ENCODE measurements around the gene NPRL2.

The NPRL2 gene

GRCh38 chr3:50350527-50351322 is at the start of gene NPRL2, which contains the start of gene CYB561D2:
Gene NPRL2 (minus strand): TSS chr3:50350775. CDS start chr3:50350652, 123 bp downstream.
Gene CYB561D2 (plus strand): TSS chr3:50350862. CDS start chr3:50351434, 572 bp downstream.
- DNase-seq (ENCODE audit: low spot score): peak; percentile 95
- no peak for TF ChIP-seq CTCF (IDR thresholded peaks at IDR 0.05; ENCODE audit: extremely low read depth, missing control alignments)

DNA sequence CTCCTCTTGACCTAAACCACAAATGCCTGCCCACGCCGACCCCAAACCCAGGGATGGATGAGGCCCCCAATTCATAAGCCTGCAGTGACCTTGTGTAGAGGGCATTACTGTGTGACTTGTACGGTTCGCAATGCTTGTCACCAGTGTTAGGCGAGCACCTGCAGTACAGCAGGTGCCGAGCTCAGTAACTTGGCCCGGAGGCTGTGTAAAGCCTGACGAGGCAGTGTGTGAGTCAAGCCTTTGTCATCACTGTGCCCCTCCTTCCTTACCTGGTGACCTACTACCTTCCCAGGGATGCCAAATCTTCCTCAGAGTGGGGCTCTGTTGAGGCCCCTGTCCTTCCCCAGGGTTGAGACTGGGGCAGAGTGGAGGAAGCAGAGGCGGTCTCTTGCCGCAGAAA is 45.9 kb upstream of the NPRL2 start:
- no peak for TF ChIP-seq CTCF (IDR thresholded peaks at IDR 0.05; ENCODE audit: extremely low read depth, missing control alignments)
- DNase-seq (ENCODE audit: low spot score): no peak

DNA sequence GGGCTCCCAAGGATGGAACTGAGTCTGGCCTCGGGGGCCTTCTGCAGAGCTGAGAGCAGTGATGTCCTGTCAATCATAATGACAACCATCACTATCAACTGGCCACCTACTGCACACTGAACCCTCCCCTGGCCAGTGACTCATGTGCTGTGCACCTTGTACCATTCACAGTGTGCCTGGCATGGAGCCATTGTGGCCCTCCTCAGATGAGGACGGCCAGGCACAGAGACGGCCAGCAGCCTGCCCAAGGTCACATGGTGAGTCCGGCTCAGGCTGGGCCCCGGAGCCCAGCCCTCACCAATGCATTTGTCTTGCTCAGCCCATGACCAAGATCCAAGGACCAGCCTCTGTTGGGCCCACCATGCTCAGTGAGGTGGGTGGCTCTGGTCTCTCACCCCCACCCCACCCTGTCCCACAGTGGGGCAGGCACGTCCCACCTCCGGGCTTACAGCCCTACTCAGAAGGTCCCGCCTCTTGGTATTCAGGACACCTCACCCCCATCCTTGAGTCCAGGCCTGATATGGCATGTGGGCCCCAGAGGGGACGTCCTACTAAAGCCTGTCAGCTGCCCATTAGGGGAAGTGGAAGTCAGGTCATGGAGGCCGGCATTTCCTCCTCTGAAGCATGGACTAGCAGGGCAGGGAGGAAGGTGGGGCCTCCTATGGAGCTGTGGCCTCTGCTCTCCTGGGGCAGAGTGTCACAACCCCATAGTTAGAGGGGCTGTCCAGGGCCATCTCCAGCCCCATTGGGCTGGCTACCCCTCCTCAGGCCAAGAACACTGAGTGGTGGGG is 44.7 kb upstream of the NPRL2 start:
- no peak for DNase-seq (ENCODE audit: low spot score)

GRCh38 chr3:50393061-50393460 is 42.5 kb upstream of the NPRL2 start:
- DNase-seq (ENCODE audit: low spot score): no peak
- TF ChIP-seq CTCF (IDR thresholded peaks at IDR 0.05; ENCODE audit: extremely low read depth, missing control alignments): no peak

More for the DNA sequence above, 44.7 kb upstream of the NPRL2 start:
- no peak for TF ChIP-seq CTCF (IDR thresholded peaks at IDR 0.05; ENCODE audit: extremely low read depth, missing control alignments)

GRCh38 chr3:50392101-50392715 is 41.6 kb upstream of the NPRL2 start:
- no peak for DNase-seq (ENCODE audit: low spot score)
- TF ChIP-seq CTCF (IDR thresholded peaks at IDR 0.05; ENCODE audit: extremely low read depth, missing control alignments): no peak

DNA sequence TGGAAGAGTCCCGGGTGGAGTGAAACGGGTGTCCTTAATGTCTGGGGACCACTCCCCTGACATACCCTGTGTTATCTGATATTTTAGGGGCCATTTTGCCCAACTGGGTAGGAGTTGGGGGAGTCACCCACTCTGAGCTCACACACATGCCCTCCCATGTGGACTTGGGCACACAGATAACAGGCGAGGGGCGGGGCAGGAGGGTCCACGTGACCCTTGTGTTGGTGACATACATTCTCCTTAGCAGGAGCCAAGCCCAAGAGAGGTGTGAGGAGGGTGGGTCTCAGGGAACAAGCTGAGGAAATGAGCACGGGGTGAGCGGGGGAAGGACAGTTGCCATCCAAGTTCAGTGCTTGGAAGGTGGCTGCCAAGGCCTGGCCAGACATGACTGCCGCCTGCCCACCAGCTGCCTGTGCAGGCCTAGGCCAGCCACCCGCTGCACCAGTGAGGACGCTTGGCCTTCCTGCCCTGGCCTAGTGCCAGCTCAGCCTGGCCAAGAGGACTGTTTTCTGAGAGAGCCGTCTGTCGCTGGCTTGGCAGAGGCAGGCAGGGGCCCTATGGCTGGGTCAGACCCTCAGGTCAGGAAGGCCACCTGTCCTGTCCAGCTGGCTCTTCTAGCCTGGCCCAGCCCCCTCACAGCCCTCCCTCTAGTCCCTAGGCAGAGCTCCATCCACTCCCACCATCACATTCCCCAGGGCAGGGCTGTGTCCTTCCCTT is 40.1 kb upstream of the NPRL2 start:
- no peak for DNase-seq (ENCODE audit: low spot score)
- TF ChIP-seq CTCF (IDR thresholded peaks at IDR 0.05; ENCODE audit: extremely low read depth, missing control alignments): no peak

All from GM20000 (cell line).